HepG2 (cell line): ENCODE measurements around the gene BANK1. TPM values are rescaled to one million over a fixed set of nuclear protein-coding genes. Genes with fewer than 3 reads are reported as not detected.

Experiments used
- ATAC-seq: fragments of 200-7000 bp; cut with Tn5 transposase; 3 replicates; pipeline ENCODE4 v1.9.1; 2020; ENCODE audit warnings: mild to moderate bottlenecking, moderate library complexity
- BruUV-seq: library from RNA; stranded (reverse); fragments of 400-500 nt; replicated peaks from 2 replicates; lab custom pipeline; 2021; lab: Mats Ljungman, UMichigan
- CTCF ChIA-PET: fragments of 300-600 bp; formaldehyde crosslinking; extraction: SDS; loops from one replicate; lab custom pipeline; 2021; ENCODE audit warnings: low total read pairs, inconsistent platforms, low intra/inter-chr PET ratio; lab: Yijun Ruan, JAX
- POLR2A ChIA-PET: fragments of 350-600 bp; sonication (Branson Sonifier 250); formaldehyde crosslinking; loops from one replicate; lab custom pipeline; 2020; ENCODE audit warnings: antibody characterized with exemption, inconsistent platforms; lab: Yijun Ruan, JAX
- DNase-seq: peaks from one replicate; pipeline ENCODE4 v3.0.0-alpha.2; 2015; ENCODE audit warnings: low spot score
- FAIRE-seq: peaks from 3 replicates; lab custom pipeline; 2011; peaks lifted over from hg19 to GRCh38; lab: Jason Lieb, UNC
- H2AFZ ChIP-seq: one replicate; pipeline ENCODE4 v1.6.1; 2011; ENCODE audit warnings: low read length, inconsistent platforms
- H3K27ac ChIP-seq: fragments of 300-600 bp; 3 replicates; pipeline ENCODE4 v1.8.0; 2011; ENCODE audit warnings: mixed run types, mild to moderate bottlenecking, mixed read lengths, low read length, inconsistent platforms; ENCODE audit not compliant: insufficient read depth; ENCODE audit errors: extremely low read length
- H3K27me3 ChIP-seq, 2 experiments: fragments of 200-600 bp in 1 of 2; 2 replicates in 1 of 2; 3 replicates in 1 of 2; pipeline versions ENCODE4 v1.6.0 to v1.8.0; 2011; ENCODE audit warnings: low read length in 2 of 2, mild to moderate bottlenecking in 2 of 2, moderate library complexity in 2 of 2, inconsistent platforms in 1 of 2; ENCODE audit not compliant: insufficient read depth in 2 of 2, control insufficient read depth in 1 of 2
- H3K36me3 ChIP-seq, 2 experiments: fragments of 200-600 bp in 1 of 2; replicated peaks in 1 of 2; 2 replicates in 1 of 2; 3 replicates in 1 of 2; pipeline versions ENCODE4 v1.5.1 to v1.8.0; 2011; ENCODE audit warnings: low read length in 2 of 2, inconsistent platforms in 1 of 2; ENCODE audit not compliant: insufficient read depth in 2 of 2, control insufficient read depth in 1 of 2
- H3K4me1 ChIP-seq: 2 replicates; pipeline ENCODE4 v1.5.1; 2012; ENCODE audit warnings: low read length, inconsistent platforms; ENCODE audit not compliant: insufficient read depth
- H3K4me2 ChIP-seq: 2 replicates; pipeline ENCODE4 v1.6.0; 2011; ENCODE audit warnings: low read depth, low read length, inconsistent platforms
- H3K4me3 ChIP-seq, 3 experiments: fragments of 200-600 bp in 1 of 3; sonication (generic), shearing (Covaris generic) in 1 of 3; replicated peaks in 1 of 3; 2 replicates each; pipeline ENCODE4 v1.5.1; 2011 to 2016; ENCODE audit warnings: low read length in 3 of 3, inconsistent platforms in 2 of 3, low read depth in 2 of 3, mild to moderate bottlenecking in 2 of 3, control low read depth in 1 of 3, mixed read lengths in 1 of 3; ENCODE audit not compliant: insufficient read depth in 1 of 3
- H3K79me2 ChIP-seq: one replicate; pipeline ENCODE4 v1.6.1; 2011; ENCODE audit warnings: low read length, inconsistent platforms; ENCODE audit not compliant: insufficient read depth
- H3K9ac ChIP-seq: 2 replicates; pipeline ENCODE4 v1.6.0; 2011; ENCODE audit warnings: mild to moderate bottlenecking, low read depth, low read length, inconsistent platforms; ENCODE audit not compliant: insufficient read depth
- H3K9me3 ChIP-seq: 2 replicates; pipeline ENCODE4 v1.5.1; 2012; ENCODE audit warnings: mild to moderate bottlenecking, low read length
- H4K20me1 ChIP-seq: 2 replicates; pipeline ENCODE4 v1.6.0; 2011; ENCODE audit warnings: inconsistent platforms, mild to moderate bottlenecking, low read length, moderate library complexity; ENCODE audit not compliant: insufficient read depth
- ERF ChIP-seq: IDR thresholded peaks from 2 replicates; pipeline ENCODE4 v1.6.1; 2018; ENCODE audit warnings: missing biosample characterization, missing genetic modification reagents
- FOXC1 ChIP-seq: sonication (generic); formaldehyde crosslinking; IDR thresholded peaks from 2 replicates; pipeline ENCODE4 v1.8.0; 2022; ENCODE audit warnings: mild to moderate bottlenecking, missing genetic modification reagents, borderline replicate concordance
- GZF1 ChIP-seq: sonication (generic); formaldehyde crosslinking; IDR thresholded peaks from 2 replicates; pipeline ENCODE4 v1.5.1; 2020; ENCODE audit warnings: mild to moderate bottlenecking, missing genetic modification reagents
- HNRNPUL1 ChIP-seq: fragments of 200-400 bp; formaldehyde crosslinking; IDR thresholded peaks from 2 replicates; pipeline ENCODE4 v1.6.1; 2017; ENCODE audit warnings: low read depth, mild to moderate bottlenecking, low read length, moderate library complexity
- KDM5A ChIP-seq: fragments of 200-600 bp; sonication (generic); IDR thresholded peaks from 2 replicates; pipeline ENCODE4 v1.7.0; 2018; ENCODE audit warnings: antibody characterized with exemption, mild to moderate bottlenecking, low read length, borderline replicate concordance
- MBD4 ChIP-seq: IDR thresholded peaks from 2 replicates; pipeline ENCODE4 v1.6.1; 2012; ENCODE audit warnings: low read length, inconsistent platforms, borderline replicate concordance
- MED8 ChIP-seq: sonication (generic); formaldehyde crosslinking; IDR thresholded peaks from 2 replicates; pipeline ENCODE4 v1.8.1; 2023; ENCODE audit warnings: mild to moderate bottlenecking, missing genetic modification reagents; ENCODE audit not compliant: insufficient replicate concordance
- RBFOX2 ChIP-seq: fragments of 200-400 bp; formaldehyde crosslinking; IDR thresholded peaks from 2 replicates; pipeline ENCODE4 v1.6.1; 2017; ENCODE audit warnings: low read depth, mild to moderate bottlenecking, low read length
- SKI ChIP-seq: fragments of 450-650 bp; IDR thresholded peaks from one replicate; pipeline ENCODE4 v1.6.1; 2018; ENCODE audit warnings: mild to moderate bottlenecking; ENCODE audit not compliant: partially characterized antibody
- TEAD3 ChIP-seq: optimal IDR thresholded peaks from 2 replicates; pipeline ENCODE3; 2016; ENCODE audit warnings: borderline replicate concordance
- ZFP36 ChIP-seq: fragments of 150-350 bp; IDR thresholded peaks from 2 replicates; pipeline ENCODE4 v1.6.1; 2018; ENCODE audit warnings: borderline replicate concordance, low read length, low read depth; ENCODE audit not compliant: partially characterized antibody
- ZMYM4 ChIP-seq: sonication (generic); formaldehyde crosslinking; IDR thresholded peaks from 2 replicates; pipeline ENCODE4 v1.8.1; 2023; ENCODE audit warnings: mild to moderate bottlenecking, missing genetic modification reagents
- ZNF431 ChIP-seq: sonication (generic); formaldehyde crosslinking; IDR thresholded peaks from 2 replicates; pipeline ENCODE4 v1.9.0; 2022; ENCODE audit warnings: missing genetic modification reagents, low read depth, mild to moderate bottlenecking, borderline replicate concordance
- ZNF605 ChIP-seq: sonication (generic); formaldehyde crosslinking; IDR thresholded peaks from 2 replicates; pipeline ENCODE4 v1.8.0; 2022; ENCODE audit warnings: mild to moderate bottlenecking, missing genetic modification reagents
- WGBS: methylation state at CpG from one replicate; pipeline ENCODE4 v1.1.6; 2017; ENCODE audit warnings: low lambda C conversion rate; 5-methylcytosine and 5-hydroxymethylcytosine counted together
- in situ Hi-C: cut with HindIII; loops from 2 replicates; pipeline ENCODE4 v1.10.0; 2017; ENCODE audit warnings: low pct_unique_long_range_greater_than_20kb; ENCODE audit not compliant: extremely low pct_ligation_motif_present
- intact Hi-C: fragments of 100-400 bp; cut with micrococcal nuclease; formaldehyde crosslinking; loops from one replicate; pipeline ENCODE4 v1.10.0; 2022; ENCODE audit not compliant: unreplicated experiment
- polyA plus RNA-seq, 8 experiments: library from polyadenylated mRNA; depleted of rRNA in 3 of 8; stranded (reverse) in 7 of 8; unstranded in 1 of 8; fragments of >200 nt; fragmentation: Illumina TruSeq in 4 of 8; extraction: Trizol in 4 of 8; gene quantifications; 2 replicates each; pipeline versions ENCODE4 v1.2.1 to v1.2.3, GENCODE V29; 2011 to 2016; ENCODE audit warnings: low read depth in 4 of 8, missing spikeins in 1 of 8, mixed read lengths in 1 of 8; ENCODE audit not compliant: insufficient read depth in 1 of 8
- total RNA-seq, 5 experiments: library from RNA; depleted of rRNA; stranded (reverse); fragments of >200 nt; fragmentation: Illumina TruSeq; extraction: Trizol; gene quantifications; 2 replicates each; pipeline ENCODE4 v1.2.3, GENCODE V29; 2016; ENCODE audit warnings: low read depth in 1 of 5
- TF ChIP-seq, protein P1 (sequence below): IDR thresholded peaks from 2 replicates; pipeline ENCODE4 v1.4.0; 2020; ENCODE audit warnings: mild to moderate bottlenecking, missing genetic modification reagents

BANK1 gene
- total and polyA plus RNA-seq, 2 of the 13 experiments (the other 11 are each of a cell fraction or from before 2014, with no cell fraction given), result 0.15 TPM; not detected in 1

DNA sequence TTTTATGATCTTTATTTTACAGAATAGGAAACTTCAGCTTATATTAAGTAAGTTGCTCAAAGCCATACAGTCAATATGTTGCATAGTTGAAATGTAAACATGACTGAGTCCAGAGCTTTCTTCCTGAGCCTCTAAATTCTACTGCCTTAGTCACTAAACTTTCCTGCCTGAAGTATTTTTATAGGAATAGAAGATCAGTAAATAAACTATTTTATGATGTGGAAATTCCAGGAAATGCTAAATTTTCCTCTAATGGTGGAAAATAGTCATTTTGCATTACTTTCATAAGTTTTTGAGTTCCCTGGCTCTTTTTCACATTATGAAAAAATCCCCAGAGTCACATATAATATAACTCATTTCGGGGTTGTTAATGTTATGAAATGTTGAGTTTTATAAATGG, 182.8 kb downstream of the BANK1 start:
- Histone ChIP-seq H4K20me1 (no peaks in the 10 kb centered on the region), H2AFZ (no peak overlapping the region), H3K9ac (no peak overlapping the region), H3K27me3 (no peaks in the 10 kb centered on the region), H3K4me1 (peaks cover 6% of the 10 kb centered on the region; the same call in 1 of the 2 replicates), H3K79me2 (no peaks in the 10 kb centered on the region), H3K4me2 (no peak overlapping the region), H3K36me3 (no peaks in the 10 kb centered on the region), H3K27ac (no peak overlapping the region), H3K9me3 (no peaks in the 10 kb centered on the region), H3K4me3 (no peak overlapping the region)
- POLR2A ChIA-PET, result no interaction called here
- CTCF ChIA-PET, result no interaction called here
- in situ Hi-C loops (no loop called here), intact Hi-C loops (no loop called here)
- ATAC-seq, result no peak
- 0% methylated on average over 1 of the region's 1 CpG for WGBS
- FAIRE-seq, result no peak
- TF ChIP-seq MBD4 (no peak), ZNF605 (CRISPR knock-in tag) (no peak), KDM5A (no peak), ZFP36 (no peak), ERF (CRISPR knock-in tag) (no peak), ZNF431 (CRISPR knock-in tag) (no peak), SKI (no peak), FOXC1 (CRISPR knock-in tag) (no peak), ZMYM4 (CRISPR knock-in tag) (no peak), GZF1 (CRISPR knock-in tag) (no peak), RBFOX2 (no peak), HNRNPUL1 (no peak), MED8 (CRISPR knock-in tag) (no peak), TEAD3 (CRISPR knock-in tag) (no peak)
- TF ChIP-seq, protein P1, sequence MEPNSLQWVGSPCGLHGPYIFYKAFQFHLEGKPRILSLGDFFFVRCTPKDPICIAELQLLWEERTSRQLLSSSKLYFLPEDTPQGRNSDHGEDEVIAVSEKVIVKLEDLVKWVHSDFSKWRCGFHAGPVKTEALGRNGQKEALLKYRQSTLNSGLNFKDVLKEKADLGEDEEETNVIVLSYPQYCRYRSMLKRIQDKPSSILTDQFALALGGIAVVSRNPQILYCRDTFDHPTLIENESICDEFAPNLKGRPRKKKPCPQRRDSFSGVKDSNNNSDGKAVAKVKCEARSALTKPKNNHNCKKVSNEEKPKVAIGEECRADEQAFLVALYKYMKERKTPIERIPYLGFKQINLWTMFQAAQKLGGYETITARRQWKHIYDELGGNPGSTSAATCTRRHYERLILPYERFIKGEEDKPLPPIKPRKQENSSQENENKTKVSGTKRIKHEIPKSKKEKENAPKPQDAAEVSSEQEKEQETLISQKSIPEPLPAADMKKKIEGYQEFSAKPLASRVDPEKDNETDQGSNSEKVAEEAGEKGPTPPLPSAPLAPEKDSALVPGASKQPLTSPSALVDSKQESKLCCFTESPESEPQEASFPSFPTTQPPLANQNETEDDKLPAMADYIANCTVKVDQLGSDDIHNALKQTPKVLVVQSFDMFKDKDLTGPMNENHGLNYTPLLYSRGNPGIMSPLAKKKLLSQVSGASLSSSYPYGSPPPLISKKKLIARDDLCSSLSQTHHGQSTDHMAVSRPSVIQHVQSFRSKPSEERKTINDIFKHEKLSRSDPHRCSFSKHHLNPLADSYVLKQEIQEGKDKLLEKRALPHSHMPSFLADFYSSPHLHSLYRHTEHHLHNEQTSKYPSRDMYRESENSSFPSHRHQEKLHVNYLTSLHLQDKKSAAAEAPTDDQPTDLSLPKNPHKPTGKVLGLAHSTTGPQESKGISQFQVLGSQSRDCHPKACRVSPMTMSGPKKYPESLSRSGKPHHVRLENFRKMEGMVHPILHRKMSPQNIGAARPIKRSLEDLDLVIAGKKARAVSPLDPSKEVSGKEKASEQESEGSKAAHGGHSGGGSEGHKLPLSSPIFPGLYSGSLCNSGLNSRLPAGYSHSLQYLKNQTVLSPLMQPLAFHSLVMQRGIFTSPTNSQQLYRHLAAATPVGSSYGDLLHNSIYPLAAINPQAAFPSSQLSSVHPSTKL, result no peak
- no peak for DNase-seq
- no TSS peak for BruUV-seq
